ENCODE results near the gene ALKBH2.

DNA sequence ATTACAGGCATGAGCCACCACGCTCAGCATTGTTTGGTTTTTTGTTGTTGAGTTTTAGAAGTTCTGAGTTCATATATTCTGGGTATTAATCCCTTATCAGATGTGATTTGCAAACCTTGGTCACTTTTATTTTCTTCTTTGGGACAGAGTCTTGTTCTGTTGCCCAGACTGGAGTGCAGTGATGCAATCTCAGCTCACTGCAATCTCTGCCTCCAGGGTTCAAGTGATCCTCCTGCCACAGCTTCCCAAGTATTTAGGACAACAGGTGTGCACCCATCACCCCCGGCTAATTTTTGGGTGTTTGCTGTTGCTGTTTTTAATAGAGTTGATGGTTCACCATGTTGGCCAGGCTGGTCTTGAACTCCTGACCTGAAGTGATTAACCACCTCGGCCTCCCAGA is 29.1 kb downstream of the ALKBH2 start:
- TF ChIP-seq, protein P1, sequence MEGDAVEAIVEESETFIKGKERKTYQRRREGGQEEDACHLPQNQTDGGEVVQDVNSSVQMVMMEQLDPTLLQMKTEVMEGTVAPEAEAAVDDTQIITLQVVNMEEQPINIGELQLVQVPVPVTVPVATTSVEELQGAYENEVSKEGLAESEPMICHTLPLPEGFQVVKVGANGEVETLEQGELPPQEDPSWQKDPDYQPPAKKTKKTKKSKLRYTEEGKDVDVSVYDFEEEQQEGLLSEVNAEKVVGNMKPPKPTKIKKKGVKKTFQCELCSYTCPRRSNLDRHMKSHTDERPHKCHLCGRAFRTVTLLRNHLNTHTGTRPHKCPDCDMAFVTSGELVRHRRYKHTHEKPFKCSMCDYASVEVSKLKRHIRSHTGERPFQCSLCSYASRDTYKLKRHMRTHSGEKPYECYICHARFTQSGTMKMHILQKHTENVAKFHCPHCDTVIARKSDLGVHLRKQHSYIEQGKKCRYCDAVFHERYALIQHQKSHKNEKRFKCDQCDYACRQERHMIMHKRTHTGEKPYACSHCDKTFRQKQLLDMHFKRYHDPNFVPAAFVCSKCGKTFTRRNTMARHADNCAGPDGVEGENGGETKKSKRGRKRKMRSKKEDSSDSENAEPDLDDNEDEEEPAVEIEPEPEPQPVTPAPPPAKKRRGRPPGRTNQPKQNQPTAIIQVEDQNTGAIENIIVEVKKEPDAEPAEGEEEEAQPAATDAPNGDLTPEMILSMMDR (IDR thresholded peaks at IDR 0.05), result no peak
- TF ChIP-seq POLR2A (IDR thresholded peaks at IDR 0.05), result no peak
